ENCODE measurements around the gene RBM20. TPM values are rescaled to one million over a fixed set of nuclear protein-coding genes. Genes with fewer than 3 reads are reported as not detected.

Gene RBM20
- total and polyA plus RNA-seq, 2 of the 13 experiments (the other 11 are each of a cell fraction or from before 2014, with no cell fraction given) = 0.02 to 0.22 TPM

DNA sequence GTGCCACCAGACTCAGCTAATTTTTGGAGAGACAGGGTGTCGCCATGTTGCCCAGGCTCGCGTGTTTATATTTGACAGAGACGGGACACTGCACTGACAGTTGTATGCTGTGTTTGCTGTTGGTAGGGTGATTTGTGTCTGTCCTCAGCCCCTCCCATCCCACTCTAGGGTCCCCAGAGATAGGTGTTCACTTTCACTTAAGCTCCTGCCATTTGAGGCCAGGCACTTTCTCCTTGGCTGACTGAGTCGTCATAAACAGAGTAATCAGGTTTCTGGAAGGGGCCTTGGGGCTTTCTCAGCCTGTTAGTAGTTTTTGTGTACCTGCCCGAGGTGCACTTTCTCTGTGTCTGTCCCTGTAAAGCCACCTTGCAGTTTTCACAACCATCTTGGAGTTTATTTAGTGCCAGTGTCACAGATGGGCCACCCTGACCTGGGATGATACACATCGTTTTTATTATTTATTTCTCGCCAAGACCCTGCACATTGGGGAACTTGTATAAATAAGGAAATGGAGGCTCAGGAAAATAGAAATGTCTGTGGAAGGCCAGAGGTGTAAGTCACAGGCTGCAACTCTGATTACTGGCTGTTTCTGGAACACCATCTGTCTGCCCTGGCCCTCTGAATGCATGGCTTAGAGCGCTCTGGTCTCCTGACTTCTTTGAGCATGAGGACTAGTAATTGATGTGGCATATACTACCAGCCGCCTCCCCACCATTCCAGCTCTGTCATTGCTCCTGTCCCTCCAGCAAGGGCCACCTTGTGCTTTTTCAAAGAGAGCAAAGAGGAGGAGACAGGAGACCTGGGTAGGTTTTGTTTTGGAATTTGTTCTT lies 145.7 kb downstream of the RBM20 start (continued):
- TF ChIP-seq CREB1 (IDR thresholded peaks at IDR 0.05) (no peak), CREB1 (CRISPR knock-in tag; IDR thresholded peaks at IDR 0.05) (no peak), TGIF2 (CRISPR knock-in tag; IDR thresholded peaks at IDR 0.05) (no peak), GABPA (IDR thresholded peaks at IDR 0.05; ENCODE audit: low read depth, low read length) (no peak), GABPA (CRISPR knock-in tag; IDR thresholded peaks at IDR 0.05; ENCODE audit: low read depth) (no peak), MAF1 (CRISPR knock-in tag; IDR thresholded peaks at IDR 0.05; ENCODE audit: borderline replicate concordance) (no peak), ZNF207 (IDR thresholded peaks at IDR 0.05; ENCODE audit: borderline replicate concordance) (no peak), CHD2 (IDR thresholded peaks at IDR 0.05; ENCODE audit: low read depth, low read length) (no peak)

GRCh38 chr10:110790913-110791506 lies 146.9 kb downstream of the RBM20 start:
- Histone ChIP-seq H3K4me1 (ENCODE audit: insufficient read depth, low read length) (peaks cover 9% of the 10 kb centered on the region), H3K79me2 (ENCODE audit: insufficient read depth, low read length) (no peaks in the 10 kb centered on the region), H3K27ac (ENCODE audit: extremely low read length, insufficient read depth, low read length) (no peak overlapping the region), H3K9me3 (ENCODE audit: low read length) (no peaks in the 10 kb centered on the region), H2AFZ (ENCODE audit: low read length) (no peak overlapping the region), H3K4me2 (ENCODE audit: low read depth, low read length) (no peak overlapping the region), H3K27me3 (ENCODE audit: control insufficient read depth in 1 of 2, insufficient read depth in 2 of 2, low read length in 2 of 2) (peaks cover 0 to 2% of the 10 kb centered on the region in 2 experiments; a peak in 2 of 5 replicates), H3K9ac (ENCODE audit: insufficient read depth, low read depth, low read length) (no peak overlapping the region), H4K20me1 (ENCODE audit: insufficient read depth, low read length) (no peaks in the 10 kb centered on the region), H3K36me3 (replicated peaks in 1 of 2; ENCODE audit: control insufficient read depth in 1 of 2, insufficient read depth in 2 of 2, low read length in 2 of 2) (no peaks in the 10 kb centered on the region), H3K4me3 (replicated peaks in 1 of 3; ENCODE audit: insufficient read depth in 1 of 3, low read depth in 2 of 3, low read length in 3 of 3) (no peak overlapping the region)
- DNase-seq (ENCODE audit: low spot score) (no peak), FAIRE-seq (no peak), ATAC-seq (no peak)
- CTCF ChIA-PET (ENCODE audit: low intra/inter-chr PET ratio, low total read pairs) = no interaction called here
- in situ Hi-C loops (cut with HindIII; ENCODE audit: extremely low pct_ligation_motif_present, low pct_unique_long_range_greater_than_20kb) = no loop called here
- TF ChIP-seq CHD2 (IDR thresholded peaks at IDR 0.05; ENCODE audit: low read depth, low read length) (no peak), ZNF629 (CRISPR knock-in tag; conservative IDR thresholded peaks at IDR 0.05) (no peak), NFE2L1 (CRISPR knock-in tag; IDR thresholded peaks at IDR 0.05; ENCODE audit: borderline replicate concordance) (no peak), SIN3A (IDR thresholded peaks at IDR 0.05; ENCODE audit: borderline replicate concordance, low read depth, low read length) (no peak), ZFP36 (IDR thresholded peaks at IDR 0.05; ENCODE audit: borderline replicate concordance, low read depth, low read length, partially characterized antibody) (no peak), ZNF746 (CRISPR knock-in tag; IDR thresholded peaks at IDR 0.05) (no peak)
- TF ChIP-seq, protein P1, sequence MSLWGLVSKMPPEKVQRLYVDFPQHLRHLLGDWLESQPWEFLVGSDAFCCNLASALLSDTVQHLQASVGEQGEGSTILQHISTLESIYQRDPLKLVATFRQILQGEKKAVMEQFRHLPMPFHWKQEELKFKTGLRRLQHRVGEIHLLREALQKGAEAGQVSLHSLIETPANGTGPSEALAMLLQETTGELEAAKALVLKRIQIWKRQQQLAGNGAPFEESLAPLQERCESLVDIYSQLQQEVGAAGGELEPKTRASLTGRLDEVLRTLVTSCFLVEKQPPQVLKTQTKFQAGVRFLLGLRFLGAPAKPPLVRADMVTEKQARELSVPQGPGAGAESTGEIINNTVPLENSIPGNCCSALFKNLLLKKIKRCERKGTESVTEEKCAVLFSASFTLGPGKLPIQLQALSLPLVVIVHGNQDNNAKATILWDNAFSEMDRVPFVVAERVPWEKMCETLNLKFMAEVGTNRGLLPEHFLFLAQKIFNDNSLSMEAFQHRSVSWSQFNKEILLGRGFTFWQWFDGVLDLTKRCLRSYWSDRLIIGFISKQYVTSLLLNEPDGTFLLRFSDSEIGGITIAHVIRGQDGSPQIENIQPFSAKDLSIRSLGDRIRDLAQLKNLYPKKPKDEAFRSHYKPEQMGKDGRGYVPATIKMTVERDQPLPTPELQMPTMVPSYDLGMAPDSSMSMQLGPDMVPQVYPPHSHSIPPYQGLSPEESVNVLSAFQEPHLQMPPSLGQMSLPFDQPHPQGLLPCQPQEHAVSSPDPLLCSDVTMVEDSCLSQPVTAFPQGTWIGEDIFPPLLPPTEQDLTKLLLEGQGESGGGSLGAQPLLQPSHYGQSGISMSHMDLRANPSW (CRISPR knock-in tag; IDR thresholded peaks at IDR 0.05; ENCODE audit: borderline replicate concordance) = no peak
- WGBS (ENCODE audit: low lambda C conversion rate) = 30% methylated on average over 8 of the region's 8 CpGs
- no TSS peak for BruUV-seq (replicated peaks)
- intact Hi-C loops (cut with micrococcal nuclease; ENCODE audit: unreplicated experiment) = no loop called here
- POLR2A ChIA-PET = no interaction called here
